ENCODE measurements around the gene ACY1.
"Not testable (repeated sequence)": the region's sequence is repeated elsewhere in the genome, so short reads cannot be mapped to it uniquely, and the experiment has no call there.

Gene ACY1

DNA sequence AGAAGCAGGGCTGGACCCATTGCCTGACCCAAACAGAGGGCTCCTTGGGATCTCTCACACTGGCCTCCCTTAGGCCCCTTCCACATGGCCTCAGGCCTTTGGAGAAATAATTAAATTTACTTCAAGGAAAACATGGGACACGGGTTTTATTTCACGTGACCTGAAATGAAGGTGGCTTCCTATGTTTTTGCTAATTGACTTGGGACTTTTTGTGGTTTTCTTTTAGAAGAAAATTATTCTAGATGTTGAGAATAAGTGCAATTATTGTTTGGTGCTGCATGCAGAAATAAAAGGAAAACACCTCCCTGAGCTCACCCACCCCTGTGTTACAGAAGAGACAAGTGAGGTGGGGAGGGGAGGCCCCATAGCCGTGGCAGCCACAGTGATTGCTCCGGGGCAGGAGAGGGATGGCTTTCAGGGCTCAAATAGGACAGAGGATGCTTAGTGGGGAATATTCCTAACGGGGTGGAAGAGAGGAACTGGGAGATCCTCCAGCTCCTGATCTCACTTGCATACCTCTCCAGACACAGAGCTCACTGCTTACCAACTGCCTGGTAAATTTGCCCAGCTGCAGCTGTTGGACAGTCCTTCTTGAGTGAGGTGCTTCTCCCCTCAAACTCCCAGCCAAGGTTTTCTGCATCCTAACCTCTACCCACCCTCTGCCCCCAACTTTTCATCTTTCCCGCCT, 41.6 kb downstream of the ACY1 start:
- DNase-seq, result no peak

DNA sequence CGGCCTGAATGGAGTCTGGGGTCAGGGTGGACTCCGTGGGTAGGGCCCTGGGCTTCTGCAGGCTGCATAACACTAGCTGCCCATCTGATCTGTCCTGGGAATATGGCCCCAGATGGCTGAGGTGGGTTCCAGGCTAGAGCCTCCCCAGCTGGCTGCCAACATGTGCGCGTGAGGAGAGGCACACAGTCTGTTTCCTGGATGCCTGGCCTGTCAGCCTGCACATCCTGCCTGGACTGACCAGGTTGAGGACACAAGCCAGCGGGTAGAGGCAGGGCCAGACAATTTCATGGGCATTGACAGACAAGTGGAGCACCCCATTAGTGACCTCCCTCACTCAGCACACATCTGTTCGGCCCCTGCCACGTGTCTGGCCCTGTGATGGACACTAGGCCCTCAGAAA, 42.1 kb downstream of the ACY1 start:
- no peak for DNase-seq

DNA sequence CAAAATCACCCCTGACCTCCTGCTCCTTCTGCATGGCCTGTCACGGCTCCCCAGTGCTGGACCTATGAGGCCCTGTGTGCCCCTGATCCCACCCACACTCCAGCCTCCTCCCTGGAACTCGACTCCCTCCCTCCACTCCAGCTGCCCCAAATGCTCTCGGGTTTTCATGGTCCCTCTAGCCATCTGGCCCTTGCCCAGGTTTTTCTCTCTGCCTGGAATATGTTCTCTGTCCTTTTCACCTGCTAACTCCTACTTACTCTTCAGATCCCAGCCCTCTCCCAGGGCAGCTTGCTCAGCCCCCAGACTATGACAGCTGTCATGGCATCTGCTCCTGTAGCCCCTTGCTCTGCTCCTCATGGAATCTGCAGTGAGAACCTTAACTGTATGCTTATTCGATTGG, 42.7 kb downstream of the ACY1 start:
- DNase-seq, result no peak

DNA sequence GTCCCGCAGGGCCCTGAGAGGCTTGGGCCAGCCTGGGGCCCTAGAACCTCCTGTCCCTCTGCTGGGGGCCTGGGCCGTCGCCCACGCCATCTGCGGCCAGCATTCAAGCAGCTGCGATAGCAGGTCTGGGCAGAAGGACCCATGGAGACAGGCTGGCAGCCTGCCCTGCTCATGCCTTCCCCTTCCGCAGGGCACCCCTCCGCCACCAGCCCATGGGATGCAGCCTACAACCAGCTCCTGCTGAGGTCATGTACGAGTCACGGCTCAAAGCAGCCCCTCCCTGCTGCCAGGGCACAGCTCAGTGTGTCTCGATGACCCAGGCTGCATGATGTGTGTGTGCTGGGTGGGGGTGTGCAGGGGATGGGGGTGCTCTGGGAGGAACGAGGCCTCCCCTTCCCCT, 45.2 kb downstream of the ACY1 start:
- no peak for DNase-seq

DNA sequence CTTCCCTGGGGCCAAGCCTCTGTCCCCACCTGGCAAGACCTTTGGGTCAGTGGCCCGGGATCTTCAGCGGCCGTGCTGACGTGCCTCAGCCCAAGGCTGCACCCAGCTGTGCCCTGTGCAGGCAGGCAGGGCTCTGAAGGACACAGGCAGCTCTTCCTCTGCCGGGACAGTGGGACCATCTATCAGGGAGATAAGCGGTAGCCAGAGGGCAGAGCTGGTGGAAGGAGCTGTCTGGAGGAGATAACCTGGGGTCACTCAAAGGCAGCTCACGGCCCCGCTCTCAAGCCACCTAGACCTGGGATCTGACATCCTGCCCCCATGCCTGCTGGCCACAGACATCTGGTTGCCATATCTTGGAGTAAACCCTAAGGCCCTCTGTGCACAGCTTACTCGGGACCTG, 45.7 kb downstream of the ACY1 start:
- no peak for DNase-seq

DNA sequence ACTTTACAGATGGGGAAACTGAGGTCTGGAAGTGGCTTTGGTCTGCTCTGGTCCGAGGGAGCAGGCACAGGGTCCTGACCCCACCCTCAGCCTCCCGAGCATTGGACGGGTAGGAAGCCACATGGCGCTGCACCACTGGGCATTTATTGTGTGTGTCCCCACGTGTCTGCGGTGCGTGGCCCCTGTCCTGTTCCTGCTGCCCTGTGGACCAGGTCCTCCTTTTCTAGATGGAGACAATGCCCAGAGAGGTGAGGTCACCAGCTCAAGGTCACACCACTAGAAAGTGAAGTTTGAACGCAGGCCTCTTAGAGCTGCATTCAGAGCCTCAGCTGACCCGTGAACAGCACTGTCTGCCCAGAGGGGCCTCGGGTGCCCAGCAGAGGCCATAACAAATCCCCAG, 46.2 kb downstream of the ACY1 start:
- no peak for DNase-seq

DNA sequence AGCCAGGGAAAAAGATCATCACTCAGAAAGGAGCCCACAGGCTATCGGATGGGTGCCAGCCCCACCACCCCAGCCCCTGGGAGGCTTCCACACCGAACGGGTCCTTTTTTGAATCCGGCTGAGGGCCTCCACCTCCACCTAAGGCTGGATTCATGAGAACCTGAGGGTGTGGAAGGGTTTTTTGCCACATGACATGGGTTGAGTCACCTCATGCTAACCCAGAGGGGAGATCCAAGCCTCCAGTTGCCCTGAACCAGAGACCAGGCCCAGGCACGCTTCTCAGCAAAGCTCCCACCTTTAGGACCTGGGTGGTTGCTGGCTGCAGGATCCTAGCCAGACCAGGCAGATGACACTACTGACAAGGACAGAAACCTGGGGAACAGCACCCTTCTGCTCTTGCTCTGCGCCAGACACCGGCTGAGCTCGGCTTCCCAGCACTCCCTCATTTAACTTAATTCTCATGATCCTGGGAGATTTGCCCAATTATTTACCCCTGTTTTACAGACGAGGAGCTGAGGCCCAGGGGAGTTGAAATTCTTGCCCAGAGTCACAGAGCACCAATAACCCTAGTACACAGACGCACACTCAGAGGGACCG, 47.5 kb downstream of the ACY1 start:
- no peak for DNase-seq

DNA sequence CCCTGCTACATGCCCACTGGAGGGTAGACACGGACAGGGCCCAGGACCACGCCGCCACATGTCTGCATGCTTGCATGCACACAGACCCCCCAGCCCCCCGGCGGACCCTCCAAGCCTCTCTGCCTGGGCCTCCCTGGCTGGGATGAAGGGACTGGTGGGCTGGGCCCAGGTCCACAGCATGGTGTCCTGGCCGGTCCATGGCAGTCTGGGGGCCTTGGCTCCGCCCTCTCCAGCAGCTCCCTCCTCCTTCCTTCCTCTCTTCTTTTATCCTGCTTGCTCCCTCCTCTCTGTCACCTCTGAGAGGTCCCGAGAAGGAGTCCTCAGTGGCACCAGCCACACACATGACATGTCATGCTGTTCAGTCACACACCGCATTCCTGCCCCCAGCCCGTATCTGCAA, 48.6 kb downstream of the ACY1 start:
- no peak for DNase-seq

DNA sequence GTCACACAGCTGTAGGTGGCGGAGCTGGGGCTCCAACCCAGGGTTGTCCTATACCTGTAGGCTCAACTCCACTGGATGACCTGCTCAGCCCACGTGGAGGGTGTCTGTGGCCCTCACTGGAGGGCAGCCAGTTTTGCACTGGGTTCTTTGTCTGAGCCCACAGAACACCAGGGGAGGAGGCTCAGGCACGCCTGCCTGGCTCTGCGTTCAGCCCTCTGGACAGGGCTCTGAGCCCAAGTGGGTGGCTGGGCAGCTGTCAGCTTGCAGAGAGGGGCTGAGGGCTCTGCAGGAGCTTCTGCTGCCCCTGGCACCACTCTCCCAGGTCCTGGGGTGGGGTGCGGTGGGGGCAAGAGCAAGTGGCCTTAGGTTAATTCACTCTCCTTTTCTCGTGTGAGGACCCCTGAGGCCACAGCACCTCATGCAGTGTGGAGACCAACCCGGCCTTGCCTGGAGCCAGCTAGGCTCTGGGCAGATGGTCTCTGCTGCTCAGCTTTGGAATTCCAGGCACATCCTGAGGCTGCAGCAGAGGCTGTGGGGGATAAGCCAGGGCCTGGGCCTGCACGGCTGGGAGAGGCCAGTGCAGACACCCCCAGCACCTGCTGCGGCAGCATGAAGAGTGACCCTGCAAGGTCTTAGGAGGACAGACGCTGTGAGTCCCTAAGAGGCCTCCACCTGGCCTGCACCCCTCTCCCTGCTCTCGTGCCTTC, 49.5 kb downstream of the ACY1 start:
- DNase-seq, result no peak

DNA sequence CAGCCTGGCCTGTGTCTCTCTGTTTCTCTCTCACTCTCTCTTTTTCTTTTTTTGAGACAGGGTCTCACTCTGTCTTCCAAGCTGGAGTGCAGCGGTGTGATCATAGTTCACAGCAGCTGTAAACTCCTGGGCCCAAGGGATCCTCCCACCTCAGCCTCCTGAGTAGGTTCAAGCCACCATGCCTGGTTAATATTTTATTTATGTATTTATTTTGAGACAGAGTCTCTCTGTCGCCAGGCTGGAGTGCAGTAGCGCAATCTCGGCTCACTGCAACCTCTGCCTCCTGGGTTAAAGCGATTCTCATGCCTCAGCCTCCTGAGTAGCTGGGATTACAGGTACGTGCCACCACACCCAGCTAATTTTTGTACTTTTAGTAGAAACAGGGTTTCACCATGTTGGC, 50.4 kb downstream of the ACY1 start:
- not testable (repeated sequence) for DNase-seq

DNA sequence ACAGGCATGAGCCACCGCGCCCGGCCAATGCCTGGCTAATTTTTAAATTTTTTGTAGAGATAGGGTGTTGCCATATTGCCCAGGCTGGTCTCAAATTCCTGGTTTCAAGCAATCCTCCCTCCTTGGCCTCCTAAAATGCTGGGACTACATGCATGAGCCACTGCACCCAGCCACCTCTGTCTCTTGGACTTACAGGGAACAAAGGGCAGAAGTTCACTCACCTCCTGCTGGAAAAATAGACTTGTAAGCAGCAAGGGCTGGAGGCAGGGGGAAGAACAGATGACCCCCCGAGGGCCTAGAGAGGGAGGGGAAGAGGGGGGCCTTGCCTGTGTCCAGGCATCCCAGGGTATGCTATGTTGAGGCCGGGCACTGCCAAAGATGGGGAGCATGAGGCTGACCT, 50.9 kb downstream of the ACY1 start:
- DNase-seq, result no peak

DNA sequence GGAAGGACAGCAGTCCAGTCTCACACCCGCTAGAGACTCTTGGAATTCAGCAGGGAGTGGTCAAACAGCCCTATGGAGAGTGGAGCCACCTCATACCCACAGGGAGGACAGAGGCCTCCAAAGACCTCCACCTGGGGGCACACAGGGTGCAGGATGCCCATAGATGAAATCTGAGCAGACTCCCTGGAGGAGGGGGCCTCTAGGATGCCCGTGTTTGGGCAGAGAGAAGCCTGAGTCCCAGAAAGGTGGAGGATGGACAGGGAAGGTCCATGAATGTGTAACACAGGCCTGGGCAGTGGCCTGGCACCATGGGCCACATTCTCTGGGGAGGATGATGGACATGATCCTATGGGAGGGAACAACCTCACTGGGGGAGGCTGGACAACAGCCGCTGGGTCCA, 51.3 kb downstream of the ACY1 start:
- DNase-seq, result no peak

DNA sequence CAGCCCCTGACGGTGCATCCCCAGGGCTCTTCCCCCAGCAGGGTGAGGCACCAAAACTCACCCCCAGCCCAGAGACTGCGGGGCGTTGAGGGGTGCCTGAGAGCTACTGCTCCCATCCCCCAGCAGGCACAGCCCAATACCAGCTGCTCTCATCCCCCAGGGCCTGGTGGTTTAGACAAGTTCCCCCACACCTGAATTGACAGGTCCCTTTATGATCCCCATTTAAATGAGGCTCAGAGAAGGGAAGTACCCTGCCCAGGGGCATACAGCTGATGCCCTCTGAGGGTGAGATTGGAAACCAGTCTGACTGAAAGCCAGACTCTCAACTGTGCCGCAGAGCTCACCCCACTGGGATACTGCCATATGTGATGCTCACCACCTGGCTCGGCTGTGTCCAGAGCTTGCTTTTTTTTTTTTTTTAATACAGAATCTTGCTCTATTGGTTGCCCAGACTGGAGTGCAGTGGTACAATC, 52.9 kb downstream of the ACY1 start:
- DNase-seq, result no peak

DNA sequence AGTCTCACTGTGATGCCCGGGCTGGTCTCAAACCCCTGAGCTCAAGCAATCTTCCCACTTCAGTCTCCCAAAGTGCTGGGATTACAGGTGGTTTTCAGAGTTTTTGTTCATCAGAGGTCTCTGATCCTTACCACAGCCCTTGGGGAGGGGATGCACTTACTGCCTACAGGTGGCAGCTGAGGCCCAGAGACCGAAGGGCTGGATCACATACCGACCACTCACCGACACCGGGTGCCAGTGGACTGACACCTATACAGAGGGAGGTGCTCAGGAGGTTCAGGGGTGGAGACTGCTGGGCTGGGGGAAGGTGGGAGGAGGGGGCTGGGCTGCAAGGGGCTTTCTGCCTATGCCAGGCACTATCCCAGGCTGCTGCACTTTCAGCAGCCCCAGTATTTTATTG, 53.5 kb downstream of the ACY1 start:
- no peak for DNase-seq

DNA sequence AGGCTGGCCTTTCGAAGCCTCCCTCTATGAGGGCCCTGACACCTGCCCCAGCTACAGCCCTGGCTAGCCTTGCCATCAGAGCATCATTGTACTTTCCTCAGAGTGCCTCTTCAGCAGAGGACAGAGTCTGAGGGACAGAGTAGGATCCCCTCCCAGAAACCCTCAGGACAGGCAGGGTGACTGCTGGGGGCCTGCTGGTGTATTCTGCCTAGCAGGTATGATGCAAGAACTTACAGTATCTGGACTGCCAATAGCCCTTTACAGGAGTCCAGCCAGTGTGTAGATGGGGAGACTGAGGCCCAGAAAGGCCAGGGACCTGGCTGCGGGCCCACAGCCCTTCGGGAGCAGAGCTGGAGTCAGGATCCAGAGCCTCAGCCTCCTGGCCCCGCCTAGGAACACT, 54.0 kb downstream of the ACY1 start:
- DNase-seq, result no peak

DNA sequence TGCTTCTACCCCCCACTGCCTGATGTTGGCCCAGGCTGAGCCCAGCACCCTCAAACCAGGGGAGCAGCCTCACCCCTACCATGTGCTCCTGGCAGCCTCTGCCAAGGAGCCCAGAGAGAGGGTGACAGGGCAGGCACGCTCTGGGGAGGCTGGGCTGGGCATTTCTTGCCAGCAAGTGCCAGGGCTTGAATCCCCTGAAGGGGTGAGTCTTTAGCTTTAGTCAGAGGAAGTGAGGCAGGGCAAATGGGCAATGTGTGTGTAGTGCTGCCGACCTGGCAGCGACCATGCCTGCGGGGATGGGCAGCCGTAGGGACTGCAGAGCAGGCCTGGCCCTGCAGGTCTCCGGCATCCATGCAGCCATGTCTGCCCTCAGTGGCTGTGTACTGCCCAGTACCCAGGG, 54.9 kb downstream of the ACY1 start:
- DNase-seq, result no peak

Data from right kidney (tissue), 1 donor.